NOMO-1 treated with DMSO at 0.1 percent for 48 hours (cell line): Measurements from ENCODE around the gene LRRC72.
"Not testable (repeated sequence)": the region's sequence is repeated elsewhere in the genome, so short reads cannot be mapped to it uniquely, and the experiment has no call there.

Experiments used
- DNase-seq: peaks from one replicate; lab custom pipeline; 2025; ENCODE audit not compliant: unreplicated experiment; lab: John Stamatoyannopoulos, UW

Gene LRRC72

DNA sequence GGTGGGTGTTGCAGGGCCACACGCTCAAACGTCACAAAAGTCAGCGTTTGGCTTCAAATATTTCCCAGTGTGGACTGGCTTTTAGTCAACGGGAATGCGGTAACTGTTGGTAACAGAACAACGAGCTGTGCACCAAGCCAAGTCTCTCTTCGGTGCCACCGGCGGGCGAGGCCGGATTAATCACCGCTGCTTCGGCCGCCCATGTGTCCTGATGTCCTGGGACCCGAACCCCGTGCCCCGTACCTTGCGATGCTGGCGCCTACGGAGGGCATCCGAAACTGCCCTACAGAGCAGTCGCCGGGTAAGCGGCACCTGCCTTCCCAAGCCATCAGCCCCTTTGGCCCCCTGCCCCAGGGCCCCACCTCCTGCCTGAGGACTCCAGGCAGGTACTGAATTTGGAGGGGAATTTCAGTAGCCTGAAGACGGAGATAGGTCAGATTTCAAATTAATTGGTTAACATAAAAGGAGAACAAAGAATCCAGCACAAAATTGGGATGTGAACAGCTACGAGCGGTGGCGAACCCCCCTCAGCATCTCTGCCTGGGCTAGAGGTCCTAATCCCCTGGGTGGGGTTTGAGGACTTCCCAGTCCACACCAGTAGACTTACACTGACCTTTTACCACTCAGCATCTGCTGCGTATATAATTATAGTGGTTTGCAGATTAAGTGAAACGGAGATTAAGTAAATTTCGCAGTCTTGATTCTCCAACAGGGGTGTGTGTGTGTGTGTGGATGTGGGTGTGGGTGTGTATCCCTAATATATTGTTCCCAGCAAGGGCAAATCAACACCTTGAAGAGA is at the start of gene LRRC72:
LRRC72 (plus strand) TSS at position 84 of the 799 bp plus-strand sequence; CDS start at position 212, 128 bp downstream.
- no peak for DNase-seq

DNA sequence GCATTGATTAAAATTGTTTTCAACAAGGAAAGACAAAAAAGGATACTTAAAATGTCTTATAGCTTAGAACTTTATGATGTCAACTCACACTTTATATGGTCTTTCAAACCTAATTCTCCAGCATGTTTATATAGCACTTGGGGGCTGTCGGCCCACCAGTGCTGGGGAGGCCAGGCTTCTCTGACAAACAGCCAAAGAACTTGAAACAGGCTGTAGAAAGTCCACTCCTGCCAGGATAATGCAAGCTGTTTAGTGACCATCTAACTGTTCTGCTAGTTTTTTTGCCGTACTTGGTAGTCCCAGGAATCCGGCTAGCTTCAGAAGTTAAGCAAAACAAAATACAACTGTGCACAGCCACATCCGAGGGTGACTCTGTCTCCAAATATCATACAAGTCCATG is 47.5 kb upstream of the LRRC72 start:
- no peak for DNase-seq

DNA sequence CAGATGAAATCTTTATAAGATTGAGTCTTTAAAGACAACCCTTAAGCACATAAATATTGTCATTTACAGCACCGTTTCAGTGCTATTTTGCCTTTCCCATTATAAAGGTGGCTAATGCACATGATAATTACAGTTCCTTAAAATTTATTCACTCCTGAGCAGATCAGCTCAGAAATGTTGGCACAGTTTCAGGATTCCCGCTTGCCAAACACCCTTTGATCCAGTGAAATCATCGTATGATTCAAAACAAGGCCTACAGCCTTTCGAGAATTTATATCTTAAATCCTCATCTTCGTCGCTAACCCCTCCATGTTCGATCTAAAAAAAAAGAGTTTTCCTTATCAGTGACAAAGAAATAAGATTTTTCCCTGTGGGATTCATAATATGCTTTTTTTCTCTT is 47.0 kb upstream of the LRRC72 start:
- DNase-seq: no peak

DNA sequence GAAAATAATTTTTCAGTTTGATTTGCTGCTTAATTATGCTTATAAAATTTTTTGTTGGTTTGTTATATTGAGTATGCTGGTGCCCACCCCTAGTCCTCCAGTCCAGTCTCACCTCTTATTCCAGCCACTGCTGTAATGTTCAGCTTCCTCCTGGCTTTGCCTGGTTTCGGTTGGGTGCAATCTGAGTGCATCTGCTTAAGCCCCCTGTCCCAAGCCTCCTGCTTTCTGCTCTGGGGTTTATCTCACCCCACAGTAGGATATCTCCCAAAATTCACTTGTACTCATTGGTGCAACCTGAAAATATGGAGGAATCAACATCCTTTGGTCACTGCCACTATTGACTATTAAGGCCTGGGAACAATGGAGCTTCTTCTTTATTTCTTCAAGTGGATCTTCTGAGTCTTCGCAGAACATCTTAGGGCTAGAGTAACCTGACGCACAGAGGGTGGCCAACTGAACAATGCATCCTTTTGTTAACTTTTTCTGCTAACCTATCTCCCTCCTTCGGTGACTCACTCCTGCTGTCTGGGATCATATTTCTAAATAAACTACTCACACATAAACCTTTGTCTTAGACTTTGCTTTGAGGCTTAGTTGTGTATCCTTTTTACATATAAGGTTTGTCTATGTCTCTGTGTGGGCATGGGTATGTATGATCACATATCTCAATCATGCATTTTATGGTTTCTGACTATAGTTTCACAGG is 42.0 kb upstream of the LRRC72 start:
- no peak for DNase-seq

DNA sequence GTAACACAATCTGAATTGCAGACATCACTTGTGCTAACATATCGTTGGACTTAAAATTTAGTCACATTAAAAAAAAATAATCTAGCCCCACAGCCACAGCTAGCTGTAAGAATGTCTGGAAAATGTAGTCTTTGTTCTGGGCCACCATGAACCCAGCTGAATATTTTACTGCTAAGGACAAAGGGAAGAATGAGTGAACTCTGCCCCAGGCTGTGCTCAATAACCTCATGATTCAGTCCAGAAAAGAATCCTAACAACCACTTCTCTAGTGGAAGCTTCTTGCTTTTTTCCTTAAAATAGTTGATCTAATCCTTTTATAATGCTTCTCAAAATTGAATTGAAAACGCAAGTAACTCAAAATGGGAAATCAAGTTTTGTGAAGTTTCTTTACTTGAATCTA is 35.5 kb upstream of the LRRC72 start:
- no peak for DNase-seq

DNA sequence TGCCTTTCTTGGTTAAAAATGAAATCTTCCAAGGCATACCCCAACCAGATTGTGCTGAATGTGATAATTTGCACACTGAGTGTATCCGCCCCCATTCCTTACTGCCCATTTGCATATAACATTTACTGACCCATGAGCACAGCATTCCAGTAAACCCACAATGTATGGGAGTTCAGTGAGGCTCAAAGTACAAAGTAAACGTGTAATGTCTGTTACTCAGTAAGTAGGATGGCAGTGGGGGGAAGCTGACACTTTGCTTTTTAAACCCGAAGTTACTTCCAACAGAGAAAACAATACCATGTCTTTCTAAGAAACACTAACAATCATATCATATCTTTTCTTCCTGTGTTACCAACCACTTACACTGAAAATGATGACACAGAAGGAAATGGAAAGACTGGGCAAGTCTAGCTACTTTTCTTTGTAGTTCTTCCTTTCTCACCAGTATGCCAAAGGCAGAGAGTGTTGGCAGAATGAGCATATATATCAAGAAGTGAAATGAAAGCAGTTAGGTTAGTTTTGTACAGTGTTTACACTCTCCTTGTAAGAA is 34.0 kb upstream of the LRRC72 start:
- DNase-seq: no peak

DNA sequence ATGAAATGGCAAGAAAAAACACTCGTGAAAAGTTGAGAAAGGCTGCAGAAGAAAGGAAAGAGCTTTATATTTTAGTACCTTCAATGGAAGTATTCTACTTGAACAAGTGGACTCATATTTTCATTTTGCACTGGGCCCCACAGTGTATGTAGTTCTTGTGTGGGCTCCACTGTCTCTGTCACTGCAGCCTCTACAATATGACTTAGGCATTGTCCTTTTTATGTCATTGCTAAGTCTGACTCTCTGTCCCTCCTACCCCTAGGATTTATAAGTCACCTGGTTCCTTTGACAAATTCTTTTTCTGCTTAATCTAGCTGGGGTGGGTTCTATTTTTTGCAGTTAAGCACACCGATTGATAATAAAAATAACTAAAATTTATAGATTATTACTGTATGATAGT is 33.4 kb upstream of the LRRC72 start:
- DNase-seq: no peak

DNA sequence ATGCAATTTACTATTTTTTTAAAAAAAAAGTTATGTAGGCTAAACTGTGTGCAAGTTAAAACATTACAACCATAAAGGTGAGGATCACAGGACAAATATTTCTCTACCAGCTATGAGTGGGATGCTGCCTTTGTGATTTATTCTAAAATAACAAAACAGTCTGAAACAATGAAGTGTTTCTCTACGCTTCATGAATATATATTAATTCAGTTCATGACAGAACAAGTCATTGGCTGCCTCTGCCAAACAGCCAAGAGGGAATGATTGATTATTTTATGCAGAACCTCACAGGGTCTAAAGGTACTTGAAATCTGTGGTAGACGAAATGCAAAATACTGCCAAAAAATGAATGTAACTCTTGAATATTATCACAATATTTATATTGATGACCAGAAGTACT is 32.1 kb upstream of the LRRC72 start:
- no peak for DNase-seq

DNA sequence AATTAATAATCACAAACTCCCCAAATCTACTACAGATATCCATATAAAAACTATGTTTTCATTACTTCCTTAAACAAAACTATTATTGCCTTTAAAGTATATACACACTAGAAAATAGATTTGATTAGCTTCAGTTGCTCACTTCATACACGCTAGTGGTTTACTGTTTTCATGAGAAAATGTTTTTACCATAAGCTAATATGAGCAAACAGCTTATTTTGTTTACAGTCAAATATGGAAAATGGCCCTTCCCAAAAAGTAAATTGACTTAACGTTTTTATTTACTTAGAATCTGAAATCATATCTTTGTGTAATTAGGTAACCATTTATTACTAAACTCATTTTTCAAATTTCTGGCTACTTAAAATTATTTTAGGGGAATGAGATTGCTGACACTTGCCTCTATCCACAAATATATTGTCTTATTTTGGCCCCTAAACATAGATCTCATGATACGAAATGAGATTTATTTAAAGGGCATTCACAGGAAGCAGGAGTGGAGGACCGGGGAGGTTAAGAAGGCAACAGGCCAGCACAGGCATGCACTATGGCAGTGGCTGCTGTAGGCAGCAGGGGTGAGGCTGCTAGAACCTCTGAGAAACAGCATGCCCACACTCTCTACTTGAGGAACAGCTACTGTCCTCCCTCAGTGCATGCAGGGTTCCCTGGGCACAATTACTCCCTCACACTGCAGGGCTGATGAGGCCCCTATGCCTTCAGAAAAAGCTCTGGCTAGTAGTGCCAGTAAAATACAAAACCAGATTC is 31.5 kb upstream of the LRRC72 start:
- DNase-seq: no peak

DNA sequence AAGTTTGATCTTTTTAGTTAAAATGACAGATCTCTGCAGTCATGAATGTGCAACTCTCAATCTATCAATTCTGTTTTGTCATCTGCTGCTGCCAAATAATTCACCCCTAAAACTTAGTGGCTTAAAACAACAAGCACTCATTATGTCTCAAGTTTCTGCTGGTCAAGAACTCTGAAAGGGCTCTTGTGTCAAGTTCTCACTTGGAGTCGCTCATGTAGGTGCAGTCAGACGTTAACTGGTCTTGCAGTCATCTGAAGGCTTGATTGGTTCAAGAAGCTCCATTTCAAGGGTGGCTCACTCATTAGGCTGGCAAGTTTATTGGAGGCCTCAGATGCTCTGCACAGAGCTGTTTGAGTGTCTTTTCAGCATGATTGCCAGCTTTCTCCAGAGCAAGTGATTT is 28.5 kb upstream of the LRRC72 start:
- no peak for DNase-seq

DNA sequence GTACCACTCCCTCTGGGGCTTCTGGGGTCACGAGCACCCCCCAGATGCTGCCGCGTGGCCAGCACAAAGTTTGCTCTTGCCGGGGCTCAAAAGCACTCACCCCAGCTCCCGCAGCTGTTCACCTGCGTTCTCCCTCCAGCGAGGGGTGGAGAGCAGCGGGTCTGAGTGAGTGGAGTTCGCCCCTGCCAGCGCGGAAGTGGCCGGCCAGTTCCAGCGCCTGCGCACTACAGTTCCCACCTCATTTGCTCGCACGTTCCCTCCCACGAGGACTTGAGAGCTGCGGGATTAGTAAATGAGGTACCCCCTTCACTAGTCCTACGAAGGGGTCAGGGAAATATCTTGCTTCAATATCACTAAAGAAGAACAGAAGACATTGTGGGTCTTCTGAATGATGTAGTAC is 24.3 kb upstream of the LRRC72 start:
- no peak for DNase-seq

DNA sequence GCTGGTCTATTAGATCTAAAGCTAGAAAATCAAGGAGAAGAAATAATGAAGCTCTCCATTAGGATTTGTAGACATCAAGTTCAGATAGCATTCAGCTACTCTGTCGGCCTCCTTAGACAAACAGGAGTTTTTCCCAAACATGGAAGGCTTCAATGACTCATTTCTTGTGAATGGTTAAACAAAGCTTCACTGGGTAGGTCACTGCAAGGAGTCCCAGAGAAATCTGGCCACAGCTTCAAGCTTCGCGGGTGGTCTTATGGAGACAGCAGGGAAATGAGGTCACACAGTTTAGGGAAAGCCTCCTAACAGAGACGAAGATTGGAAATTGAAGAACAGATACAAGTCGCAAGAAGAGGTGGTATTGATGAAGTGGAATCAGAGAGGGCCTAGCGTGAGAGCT is 22.6 kb upstream of the LRRC72 start:
- no peak for DNase-seq

DNA sequence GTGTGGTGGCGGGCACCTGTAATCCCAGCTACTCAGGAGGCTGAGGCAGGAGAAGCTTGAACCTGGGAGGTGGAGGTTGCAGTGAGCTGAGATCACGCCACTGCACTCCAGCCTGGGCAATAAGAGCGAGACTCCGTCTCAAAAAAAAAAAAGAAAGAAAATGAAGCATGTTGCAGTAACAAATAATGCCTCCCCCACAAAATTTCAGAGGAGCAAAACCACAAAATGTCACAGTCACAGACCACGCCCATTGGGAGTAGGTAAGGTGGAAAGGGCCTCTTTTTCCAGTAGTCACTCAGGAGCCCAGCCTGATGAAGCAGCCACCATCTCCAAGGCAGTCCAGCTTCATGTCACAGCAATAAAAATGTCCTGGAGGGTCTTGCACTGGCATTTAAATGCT is 20.2 kb upstream of the LRRC72 start:
- not testable (repeated sequence) for DNase-seq

DNA sequence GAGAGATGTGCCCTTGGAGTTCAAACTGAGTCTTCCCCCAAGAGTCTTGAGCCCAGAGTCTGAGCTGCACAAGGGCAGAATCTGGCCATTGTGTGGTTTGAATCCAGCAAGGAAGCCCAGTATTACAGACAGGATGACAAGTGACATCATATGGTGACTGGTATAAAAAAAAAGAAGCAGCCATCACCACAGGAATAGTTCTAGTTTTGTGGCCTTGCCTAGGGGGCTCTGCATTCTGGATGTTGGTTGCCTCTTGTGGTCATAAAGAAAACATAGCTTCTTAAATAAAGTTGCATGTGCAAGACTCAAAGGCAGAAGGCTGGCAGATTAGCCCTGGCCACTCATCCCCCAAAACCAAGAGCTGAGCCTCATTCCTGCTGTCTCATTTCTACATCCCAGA is 16.8 kb upstream of the LRRC72 start:
- DNase-seq: no peak

DNA sequence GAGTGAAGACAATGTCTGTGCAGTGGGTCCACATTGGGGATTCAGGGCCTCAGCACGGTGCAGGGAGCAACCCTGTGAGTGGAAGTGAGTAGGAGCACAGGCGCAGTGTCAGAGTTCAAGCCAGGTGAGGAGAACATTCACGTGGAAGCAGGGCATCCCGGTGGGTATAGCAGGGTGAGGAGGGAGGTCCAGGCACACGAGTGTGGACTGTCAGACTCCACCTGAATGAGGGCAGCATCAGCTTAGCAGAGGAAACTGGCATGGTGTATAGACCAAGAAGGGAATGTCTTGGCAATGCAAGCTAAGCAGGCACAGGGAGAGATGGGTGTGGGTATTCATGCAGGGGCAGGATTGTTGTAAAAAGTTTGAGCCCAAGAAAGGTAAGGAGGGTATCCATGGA is 15.3 kb upstream of the LRRC72 start:
- DNase-seq: no peak

DNA sequence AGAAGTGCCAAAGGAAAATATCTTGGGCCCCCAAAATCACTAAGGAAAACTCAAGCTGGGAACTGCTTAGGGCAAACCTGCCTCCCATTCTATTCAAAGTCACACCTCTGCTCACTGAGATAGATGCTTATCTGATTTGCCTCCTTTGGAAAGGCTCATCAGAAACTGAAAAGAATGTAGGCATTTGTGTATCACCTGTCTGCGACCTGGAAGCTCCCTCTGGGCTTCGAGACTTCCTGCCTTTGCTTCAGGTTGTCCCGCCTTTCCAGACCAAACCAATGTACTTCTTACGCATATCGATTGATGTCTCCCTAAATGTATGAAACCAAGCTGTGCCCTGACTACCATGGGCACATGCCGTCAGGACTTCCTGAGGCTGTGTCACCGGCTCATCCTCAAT is 14.5 kb upstream of the LRRC72 start:
- no peak for DNase-seq

DNA sequence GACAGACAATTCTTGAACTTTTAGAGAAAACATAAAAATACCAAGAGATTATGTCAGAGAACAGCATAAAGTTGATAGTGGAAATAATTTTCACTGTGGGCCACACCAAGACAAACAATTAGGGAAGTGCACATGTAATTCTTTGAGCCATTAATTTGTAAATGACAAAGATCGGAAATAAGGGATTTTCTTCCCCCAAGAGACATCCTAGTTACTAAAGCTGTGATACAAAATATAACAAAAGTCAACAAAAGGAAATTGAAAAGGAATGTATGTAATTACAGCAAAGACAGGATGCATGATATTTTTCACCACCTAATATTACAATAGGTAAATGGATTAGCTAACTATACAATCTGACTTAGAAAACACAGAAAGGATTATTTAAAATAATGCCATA is 12.4 kb upstream of the LRRC72 start:
- DNase-seq: no peak

DNA sequence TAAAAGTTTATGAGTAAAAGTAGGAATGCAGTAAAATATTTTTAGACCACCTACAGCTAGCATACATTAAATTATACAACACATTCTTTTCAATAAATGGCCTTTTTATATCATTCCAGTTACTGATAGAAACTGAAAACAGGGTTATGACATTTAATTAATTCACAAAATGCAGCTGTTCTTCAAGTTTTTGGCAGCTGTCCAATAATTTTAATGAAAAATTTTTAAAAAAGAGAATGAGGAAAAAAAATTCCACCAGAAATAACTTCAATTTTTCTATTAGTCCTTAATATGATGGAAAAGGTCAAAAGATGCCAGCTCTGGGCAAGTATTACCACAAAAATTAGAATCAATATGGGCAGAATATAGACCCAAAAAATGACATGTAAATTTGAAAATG is 11.9 kb upstream of the LRRC72 start:
- no peak for DNase-seq

DNA sequence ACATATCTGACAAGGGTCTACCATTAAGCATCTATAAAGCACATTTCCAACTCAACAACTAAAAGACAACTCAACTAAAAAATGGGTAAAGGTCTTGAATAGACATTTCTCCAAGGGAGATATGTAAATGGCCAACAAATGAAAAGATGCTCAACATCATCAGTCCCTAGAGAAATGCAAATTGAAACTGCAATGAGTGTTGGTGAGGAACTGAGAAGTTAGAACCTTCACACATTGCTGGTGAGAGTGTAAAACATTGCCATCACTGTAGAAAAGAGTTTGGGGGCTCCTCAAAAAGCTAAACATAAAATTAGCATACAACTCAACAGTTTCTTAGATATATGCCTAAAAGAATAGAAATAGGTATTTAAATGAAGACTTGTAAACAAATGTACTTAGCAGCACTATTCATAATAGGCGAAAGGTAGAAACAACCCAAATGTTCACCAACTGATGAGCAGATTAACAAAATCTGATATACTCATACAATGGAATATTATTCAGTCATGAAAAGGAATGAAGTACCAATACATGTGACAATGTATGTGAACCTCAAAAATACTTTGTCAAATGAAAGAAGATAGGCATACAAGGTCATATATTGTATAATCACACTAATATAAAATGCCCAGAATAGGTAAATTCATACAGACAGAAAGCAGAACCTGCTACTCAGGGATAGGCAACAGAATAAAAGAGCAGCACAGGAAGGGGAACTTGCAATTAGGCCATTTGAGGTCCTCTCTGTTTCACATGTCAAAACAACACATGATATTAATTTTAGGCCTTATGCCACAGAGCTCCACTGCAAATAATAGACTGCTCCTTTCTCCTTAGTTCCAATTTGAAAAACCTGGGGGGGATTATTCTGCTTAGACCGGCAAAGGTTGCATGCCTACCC is 10.6 kb upstream of the LRRC72 start:
- no peak for DNase-seq

DNA sequence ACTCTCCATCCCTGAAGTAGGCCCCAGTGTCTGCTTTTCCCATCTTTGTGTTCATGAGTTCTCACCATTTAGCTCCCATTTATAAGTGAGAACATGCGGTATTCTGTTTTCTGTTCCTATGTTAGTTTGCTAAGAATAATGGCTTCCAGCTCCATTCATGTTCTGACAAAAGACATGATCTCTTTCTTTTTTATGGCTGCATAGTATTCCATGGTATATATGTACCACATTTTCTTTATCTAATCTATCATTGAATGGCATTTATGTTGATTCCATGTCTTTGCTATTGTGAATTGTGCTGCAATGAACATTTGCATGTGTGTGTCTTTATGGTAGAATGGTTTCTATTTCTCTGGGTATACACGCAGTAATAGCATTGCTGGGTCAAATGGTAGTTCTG is 6.6 kb upstream of the LRRC72 start:
- not testable (repeated sequence) for DNase-seq

DNA sequence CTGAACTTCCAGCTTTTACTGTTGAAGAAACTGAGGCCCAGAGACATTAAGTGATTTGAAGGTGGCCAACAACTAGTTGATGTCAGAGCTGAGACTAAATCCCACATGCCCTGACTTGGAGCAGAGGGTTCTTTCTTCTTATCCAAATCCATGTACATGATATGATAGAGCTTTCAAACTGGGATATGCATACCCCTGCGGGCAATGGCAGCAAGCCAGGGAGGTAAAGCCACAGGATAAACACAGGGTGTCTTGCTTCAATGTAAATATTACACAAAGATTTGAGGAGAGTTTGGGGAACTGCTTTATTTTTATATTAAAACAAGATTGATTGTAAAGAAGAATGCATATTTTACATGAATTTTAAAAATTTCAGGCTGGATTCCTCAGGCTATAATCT is 2.3 kb upstream of the LRRC72 start:
- DNase-seq: no peak
